Hematopoietic multipotent progenitor cell treated with erythropoietin and hydrocortisone succinate and interleukin-3 and kit ligand, for 4 days (in vitro differentiated cells): ENCODE data around the gene PLOD1.
"Not testable (repeated sequence)": the region's sequence is repeated elsewhere in the genome, so short reads cannot be mapped to it uniquely, and the experiment has no call there.

Experiments
- DNase-seq: peaks from one replicate; pipeline ENCODE4 v3.0.0-alpha.2; 2015

Gene PLOD1

DNA sequence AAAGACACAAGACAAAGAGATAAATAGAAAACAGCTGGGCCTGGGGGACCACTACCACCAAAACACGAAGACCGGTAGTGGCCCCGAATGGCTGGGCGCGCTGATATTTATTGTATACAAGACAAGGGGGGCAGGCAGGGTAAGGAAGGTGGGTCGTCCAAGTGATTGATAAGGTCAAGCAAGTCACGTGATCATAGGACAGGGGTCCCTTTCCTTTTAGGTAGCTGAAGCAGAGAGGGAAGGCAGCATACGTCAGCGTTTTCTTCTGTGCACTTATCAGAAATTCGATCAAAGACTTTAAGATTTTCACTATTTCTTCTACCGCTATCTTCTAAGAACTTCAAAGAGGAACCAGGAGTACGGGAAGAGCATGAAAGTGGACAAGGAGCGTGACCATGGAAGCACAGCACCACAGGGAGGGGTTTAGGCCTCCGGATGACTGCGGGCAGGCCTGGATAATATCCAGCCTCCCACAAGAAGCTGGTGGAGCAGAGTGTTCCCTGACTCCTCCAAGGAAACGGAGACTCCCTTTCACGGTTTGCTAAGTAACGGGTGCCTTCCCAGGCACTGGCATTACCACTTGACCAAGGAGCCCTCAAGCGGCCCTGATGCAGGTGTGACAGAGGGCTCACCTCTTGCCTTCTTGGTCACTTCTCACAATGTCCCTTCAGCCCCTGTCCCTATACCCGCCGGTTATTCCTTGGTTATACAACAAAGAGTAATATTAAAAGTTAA lies 21.9 kb upstream of the PLOD1 start:
- not testable (repeated sequence) for DNase-seq

DNA sequence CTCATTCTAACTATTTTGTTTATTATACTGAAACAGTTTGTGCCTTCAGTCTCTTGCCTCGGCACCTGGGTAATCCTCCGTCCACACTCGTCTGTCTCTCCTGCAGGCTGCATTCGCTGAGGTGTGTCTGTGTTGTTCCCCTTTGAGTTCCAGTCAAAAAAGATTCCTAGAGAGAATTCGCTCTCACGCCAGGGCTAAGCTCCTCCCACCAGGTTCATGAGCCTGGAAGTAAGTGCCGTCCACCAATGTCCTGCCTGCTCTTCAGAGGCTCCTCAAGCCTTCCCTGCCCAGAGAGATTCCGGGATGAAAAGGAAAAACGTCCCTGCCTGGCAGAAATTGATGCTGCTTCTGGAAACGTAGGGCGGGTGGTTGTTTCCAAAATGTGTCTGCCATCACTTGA lies 21.2 kb upstream of the PLOD1 start:
- DNase-seq = no peak

DNA sequence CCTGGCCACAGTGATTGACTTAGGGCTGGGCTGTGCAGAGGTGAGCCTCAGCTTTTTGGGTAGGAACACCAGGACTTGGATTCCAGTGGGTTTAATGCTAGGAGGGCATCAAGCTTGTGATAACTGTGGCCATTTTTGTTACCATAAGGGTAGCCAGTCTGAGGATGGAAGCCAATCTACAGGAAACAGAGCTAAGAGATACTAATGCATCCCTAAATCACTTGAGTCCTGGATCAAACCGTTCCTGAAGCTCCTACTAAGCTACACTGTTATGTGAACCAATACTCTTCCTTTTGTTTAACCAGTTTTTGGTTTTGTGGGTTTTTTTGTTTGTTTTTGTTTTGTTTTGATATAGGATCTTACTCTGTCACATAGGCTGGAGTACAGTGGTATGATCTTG lies 20.5 kb upstream of the PLOD1 start:
- no peak for DNase-seq

DNA sequence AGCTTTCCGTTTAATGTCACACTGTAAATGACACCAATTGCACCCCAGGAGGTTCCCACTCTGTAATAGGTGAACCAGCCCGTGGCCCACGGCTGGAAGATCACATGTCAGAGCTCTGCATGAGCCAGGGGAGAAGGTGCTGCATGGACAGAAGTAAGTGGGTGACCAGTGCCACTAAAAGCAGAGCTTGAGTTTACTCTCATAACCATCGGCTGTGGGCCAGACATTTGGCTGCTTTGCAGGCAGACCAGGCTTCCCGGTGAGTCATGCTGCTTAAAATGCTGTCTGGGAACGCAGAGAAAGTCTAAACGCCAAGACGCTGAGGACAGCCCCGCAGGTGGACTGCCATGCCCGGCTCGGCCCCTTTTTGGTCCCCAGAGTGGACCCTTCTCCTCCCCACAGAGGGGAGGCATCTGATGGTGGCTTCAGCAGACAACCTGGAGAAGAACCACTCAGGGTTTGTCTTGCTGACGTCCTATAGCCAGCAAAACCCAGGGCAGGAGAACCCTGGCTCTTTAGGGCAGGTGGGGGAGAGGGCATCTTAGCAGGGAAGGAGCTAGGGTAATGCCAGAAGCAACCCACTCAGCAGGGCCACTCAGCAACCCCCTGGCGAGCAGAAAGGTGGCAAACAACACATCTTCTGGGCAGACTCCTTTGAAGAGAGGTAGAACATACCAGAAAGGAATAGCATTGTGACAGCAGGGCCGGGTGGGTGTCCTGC lies 15.6 kb upstream of the PLOD1 start:
- no peak for DNase-seq

DNA sequence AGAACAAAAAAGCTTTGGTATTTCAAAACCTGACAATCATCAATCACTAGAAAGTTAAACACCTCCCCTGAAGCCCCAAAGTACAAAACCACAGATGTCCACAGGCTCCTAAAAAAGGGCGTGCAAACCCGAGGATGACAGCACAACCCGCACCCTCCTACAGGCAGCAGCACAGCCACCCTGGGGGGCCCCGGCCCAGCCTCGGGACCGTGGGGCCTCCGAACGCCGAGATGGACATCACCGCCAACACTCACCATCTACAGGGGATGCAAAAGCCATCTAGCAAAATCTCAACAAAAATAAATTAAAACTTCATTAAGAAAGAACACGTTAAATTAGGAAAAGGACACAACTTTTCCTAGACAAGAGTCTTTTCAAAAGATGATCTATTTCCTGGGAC lies 14.9 kb upstream of the PLOD1 start:
- no peak for DNase-seq

DNA sequence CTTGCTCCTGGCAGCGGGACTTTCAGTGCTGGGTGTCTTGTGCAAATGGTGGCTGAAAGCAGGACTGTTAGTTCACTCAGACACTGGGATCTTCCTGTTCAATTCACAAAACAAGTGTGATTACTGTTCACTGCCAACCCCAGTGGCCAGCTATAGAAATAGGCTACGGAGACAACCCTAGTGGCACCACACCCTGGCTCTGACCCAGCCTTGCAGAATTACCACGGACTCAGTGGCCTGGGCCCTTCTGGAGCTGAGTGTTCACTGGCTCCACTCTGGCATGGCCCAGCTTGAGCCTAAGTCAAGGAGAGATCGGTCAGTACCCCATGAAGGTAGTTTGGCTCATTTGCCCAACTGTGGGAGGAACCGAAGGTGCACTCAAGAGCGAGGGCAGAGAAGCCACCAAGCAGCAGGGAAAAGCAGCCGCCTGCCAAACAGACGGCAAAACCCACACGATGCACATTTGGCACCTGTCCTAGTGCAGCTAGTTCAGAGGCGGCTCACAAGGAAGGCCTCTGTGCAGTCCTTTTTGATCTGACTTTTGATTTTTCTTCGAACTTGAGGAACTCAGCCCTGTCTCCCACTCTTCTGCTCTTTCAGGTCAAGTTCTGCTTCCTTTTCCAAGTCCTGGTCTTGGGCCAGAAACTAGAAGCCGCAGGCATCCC lies 14.1 kb upstream of the PLOD1 start:
- DNase-seq = no peak

DNA sequence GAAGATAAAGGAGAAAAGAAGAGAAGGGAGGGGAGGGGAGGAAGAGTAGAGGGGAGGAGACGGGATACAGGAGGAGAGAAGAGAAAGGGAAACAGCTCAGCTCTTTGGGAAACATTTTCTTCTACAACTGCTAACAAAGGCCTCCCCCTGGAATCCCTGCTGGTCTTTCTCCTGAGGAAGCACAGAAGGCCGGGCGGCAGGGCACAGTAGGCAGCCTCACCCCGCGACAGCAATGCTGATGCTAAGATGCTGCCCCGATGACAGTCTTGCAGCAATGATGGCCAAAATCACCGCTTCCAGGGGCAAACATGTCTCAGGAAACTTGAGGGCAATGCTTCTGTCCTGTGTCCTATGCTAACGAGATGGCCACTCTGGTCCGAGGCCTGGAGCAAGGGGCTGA lies 13.5 kb upstream of the PLOD1 start:
- no peak for DNase-seq

DNA sequence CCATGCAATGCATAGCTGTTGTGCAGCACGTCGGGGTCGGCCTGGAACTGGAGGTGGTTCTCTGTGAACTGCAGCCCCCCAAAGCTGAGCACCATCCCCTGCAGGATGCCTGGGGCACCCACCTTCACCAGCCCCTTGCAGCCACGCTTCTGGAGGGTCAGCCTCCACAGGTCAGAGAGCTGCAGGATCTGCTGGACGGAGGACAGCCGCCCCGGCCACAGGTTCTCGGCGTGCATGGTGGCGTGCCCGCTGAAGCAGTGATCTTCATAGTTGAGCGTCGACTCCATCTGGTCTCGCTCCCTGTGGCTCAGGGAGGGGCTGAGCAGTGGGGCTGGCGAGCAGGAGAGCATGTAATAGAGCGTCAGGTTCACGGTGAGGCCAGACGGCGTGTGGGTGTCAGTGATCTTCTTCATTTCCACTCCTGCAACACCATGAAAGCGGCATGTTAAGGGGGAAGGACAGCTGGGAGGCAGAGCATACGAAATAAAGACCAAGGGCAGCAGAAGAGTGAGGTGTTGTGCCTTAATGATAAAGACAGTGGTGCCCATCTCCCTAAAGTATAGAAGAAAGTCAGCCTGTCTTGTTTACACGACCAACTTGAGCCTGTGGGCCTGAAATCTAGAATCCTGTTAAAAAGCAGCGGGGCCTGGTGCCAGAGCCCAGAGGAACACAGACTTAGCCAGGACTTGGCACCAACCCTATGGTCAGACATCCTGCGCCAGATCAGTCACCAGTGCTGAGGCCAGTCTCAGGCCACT lies 11.3 kb upstream of the PLOD1 start:
- no peak for DNase-seq

DNA sequence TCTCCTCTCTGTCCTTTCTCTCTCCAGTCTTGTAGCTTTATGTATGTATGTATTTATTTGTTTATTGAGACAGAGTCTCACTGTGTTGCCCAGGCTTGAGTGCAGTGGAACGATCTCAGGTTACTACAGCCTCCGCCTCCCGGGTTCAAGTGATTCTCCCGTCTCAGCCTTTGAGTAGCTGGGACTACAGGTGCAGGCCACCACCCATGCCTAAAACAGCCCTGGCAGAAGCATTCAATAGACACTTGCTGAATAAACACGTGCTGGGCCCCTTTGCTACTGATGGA lies 10.7 kb upstream of the PLOD1 start:
- DNase-seq = no peak

DNA sequence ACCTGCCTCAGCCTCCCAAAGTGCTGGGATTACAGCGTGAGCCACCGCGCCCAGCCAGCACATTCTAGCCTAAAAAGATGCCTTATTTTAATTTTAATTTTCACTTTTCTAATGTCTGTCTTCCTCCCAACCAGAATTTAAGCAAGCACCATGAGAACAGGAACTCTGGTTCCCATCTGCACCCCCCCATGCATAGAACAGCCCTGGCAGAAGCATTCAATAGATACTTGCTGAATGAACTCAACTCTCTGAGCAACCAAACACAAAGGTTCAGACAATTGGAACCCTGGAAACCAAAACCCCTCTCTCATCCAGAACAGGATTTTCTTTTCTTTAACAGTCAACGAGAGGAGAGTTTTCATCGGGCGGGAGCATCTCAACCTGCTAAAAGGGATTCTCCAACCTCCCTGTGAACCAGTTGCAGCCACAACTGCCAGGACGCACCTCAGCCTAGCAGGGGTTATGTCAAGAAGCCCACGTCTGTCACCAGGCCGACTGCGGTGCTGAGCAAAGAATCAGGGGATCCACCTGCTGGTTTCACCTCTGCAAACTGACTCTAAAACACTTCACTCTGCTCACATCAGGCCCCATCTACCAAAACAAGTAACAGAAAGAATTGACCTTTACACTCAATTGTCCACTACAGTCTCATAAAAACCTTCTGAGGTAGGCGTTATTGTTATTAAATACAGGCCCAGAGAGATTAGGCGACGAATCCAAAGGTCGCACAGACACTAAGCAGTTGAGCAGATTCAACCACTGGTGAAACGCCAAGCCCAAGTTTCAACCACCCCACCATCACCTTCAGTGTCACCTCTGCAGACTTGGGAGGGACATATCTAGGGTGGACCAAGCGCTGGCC lies 10.0 kb upstream of the PLOD1 start:
- DNase-seq = no peak

DNA sequence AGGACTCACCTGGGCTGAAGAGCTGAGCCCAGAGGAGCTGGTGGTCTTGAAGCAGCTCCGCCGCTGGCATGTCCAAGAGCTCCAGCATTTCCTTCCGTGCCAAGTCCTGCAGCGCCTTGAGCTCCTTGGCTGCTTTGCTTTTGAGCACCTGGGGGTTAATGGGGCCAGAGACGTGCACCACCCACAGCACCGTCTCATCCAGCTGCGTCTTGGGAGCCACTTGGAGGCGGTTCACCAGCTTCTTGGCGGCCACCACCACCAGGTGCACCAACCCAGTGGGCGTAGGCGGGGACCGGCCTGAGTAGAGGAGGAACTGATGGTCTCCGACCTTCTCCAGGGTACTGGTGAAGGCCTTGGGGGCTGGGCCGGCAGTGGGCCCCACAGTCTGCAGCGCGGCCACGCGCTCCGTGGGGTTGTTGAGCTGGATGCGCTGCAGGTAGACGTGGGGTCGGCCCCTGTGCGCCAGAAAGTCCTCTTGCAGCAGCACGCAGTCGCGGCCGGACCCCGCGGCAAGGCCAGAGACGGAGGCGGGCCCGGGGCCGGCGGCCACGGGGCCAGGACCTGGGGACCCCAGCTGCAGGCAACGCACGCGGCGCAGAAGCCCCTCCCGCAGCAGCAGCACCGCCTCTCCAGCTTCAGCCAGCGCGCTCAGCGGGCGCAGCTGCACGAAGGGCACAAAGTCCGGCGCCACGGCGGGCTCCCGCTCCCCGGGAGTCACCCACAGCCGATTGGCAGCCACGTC lies 9.2 kb upstream of the PLOD1 start:
- not testable (repeated sequence) for DNase-seq

DNA sequence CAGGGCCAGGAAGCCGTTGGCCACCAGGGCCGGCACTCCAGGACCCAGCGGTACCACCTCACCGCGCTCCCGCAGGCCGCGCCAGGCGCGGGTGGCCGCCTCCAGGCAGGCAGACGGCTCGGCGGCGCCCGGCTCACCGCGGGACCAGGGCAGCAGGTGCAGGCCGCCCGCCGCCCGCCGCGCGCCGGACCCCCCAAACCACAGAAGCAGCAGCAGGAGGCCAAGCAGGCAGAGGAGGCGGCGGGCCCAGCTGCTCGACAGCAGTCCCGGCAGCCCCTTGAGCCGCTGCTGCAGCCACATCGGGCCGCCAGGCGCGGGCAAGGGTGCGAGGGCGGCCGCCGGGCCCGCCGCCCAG lies 8.6 kb upstream of the PLOD1 start:
- DNase-seq = no peak

DNA sequence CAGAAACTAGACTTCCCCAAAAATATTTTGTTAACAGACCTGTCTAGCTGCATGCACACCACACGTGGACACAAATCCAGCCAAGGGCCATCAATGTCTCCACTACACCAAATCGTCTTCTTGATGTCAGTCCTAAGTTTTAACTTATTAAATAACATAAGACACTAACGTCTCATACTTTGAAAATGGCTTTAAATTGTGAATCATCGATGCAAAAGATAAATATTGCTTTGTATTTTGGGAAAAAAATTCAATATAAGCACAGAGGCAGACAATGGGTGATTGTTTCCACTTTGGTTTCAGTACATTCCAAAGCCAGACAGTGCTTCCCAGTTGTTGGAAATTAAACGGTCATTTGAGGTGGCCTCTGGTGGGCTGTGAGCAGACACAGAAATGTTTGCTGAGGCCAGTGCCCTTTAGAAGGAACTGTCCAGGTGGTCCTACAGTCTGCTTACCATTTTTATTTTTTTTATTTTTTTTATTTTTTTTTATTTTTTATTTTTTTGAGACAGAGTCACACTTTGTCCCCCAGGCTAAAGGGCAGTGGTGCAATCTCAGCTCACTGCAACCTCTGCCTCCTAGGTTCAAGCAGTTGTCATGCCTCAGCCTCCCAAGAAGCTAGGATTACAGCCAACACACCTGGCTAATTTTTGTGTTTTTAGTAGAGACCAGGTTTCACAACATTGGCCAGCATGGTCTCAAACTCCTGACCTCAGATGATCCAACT lies 6.5 kb upstream of the PLOD1 start:
- DNase-seq = no peak

DNA sequence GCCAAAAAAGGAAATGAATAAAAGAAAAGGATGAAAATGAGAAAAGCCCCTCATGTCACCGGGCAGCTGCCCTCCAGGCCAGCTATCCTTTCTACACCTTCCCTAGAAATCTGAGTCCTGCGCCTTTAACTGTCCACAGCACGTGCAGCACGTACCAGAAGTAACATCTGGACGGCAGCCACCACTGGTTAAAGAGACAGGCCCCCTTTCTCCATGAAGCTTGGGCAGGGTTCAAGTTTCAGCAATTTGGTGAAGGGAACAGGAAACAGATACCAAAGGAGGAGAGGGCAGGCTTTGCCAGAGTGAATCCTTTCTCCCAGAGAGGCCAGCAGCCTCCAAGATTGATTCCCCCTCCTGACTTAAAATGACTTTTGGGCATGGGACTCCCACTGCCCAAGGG lies 4.7 kb upstream of the PLOD1 start:
- DNase-seq = peak; percentile 82

DNA sequence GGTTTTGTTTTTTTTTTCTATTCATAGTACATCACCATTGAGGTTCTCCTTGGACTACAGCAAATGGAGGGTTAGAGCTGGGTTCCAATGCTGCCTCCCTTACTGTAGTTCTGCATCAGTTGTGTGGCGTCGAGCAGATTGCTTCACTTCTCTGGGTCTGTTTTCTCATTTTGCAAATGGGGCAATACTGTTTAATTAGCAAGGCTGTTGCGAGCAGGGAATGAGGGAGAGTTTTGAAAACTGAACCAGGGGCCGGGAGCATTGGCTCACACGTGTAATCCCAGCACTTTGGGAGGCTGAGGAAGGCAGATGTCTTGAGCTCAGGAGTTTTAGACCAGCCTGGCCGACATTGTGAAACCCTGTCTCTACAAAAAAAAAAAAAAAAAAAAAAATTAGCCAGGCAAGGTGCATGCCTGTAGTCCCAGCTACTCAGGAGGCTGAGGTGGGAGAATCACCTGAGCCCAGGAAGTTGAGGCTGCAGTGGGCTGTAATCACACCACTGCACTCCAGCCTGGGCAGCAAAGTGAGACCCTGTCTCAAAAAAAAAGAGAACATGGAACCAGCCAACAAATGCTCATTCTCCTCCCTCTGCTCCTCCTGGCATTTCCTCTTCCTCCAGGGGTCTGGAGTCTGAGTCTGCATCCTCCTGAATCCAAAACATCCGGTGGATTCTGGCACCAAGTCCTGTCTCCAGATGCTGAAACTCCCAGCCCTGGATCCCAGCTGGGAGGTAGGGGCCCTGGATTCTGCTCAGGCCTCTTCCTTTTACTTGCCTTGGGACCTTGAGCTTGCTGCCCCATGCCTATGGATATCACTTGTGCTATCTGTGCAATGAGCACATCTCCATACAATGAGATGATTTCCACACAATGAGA lies 3.7 kb upstream of the PLOD1 start:
- no peak for DNase-seq

DNA sequence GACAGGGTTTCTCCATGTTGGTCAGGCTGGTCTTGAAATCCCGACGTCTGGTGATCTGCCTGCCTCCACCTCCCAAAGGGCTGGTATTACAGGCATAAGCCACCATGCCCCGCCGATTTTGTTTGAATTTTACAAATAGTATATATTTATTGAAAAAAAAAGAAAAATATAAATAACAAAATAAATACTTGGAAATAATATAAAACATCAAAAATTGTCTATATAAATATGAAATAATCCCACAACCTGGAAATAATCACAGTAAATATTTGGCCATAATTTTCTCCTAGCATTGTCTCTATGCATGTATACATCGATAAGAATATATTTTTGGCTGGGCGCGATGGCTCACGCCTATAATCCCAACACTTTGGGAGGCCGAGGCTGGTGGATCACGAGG lies 2.7 kb upstream of the PLOD1 start:
- DNase-seq = no peak

DNA sequence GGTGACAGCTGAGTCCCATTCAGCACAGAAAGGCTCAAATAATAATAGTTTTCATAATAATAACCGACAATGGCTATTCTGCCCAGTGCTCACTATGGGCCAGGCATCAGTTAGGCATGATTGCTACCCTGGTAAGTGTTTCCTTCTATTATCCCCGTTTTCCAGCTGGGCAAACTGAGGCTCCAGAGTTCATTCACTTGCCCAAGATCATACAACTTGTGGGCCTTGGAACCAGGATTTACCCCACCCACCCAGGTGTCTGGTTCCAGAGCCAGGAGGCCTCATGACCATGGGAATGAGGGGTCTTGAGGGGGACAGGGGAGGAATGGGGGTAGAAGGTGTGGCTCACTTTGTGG lies 518 bp downstream of the PLOD1 start:
- no peak for DNase-seq

DNA sequence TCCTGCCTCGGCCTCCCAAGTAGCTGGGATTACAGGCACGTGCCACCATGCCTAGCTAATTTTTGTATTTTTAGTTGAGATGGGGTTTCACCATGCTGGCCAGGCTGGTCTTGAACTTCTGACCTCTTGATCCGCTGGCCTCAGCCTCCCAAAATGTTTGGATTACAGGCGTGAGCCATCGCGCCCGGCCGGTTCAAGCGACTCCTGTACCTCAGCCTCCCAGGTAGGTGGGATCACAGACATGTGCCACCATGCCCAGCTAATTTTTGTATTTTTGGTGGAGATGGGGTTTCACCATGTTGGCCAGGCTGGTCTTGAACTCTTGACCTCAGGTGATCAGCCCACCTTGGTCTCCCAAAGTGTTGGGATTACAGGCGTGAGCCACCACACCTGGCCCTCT lies 1.2 kb downstream of the PLOD1 start:
- not testable (repeated sequence) for DNase-seq

DNA sequence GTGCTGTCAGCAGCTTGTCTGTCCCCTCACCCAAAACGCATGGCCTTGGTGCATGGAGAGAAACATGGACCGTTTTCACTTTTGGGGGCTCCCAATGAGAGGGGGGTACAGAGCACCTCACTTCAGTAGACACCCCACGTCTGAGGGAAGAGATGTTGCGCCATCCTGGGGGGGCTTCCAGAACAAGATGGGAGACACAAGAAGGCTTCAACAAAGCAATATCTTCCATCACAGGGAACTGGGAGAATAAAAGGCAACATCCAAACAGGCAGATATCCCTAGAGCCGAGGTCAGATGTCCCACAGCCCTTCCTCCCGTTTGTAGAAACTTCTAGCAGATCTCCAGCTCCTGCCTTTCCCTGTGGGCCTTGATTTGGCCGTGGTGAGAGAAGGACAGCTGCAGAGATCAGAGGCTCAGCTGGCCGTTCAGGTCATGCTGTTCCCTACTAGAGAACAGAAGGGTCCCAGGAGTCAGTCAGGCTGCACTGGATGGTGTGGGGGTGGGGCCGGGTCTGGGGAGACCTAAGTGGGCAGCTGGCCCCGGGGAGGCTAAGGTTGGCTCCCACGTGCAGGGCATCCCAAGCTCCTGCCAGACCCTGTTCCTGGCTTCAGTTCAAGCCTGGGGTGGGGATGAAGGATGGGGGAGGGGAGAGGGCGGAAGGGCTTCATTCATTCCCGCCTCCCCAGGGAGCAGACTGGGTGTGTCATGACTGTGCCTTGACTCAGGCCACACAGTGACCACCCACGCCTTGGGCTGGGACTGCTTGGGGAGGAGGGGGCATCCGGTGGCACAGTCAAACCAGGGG lies 4.4 kb downstream of the PLOD1 start:
- no peak for DNase-seq

DNA sequence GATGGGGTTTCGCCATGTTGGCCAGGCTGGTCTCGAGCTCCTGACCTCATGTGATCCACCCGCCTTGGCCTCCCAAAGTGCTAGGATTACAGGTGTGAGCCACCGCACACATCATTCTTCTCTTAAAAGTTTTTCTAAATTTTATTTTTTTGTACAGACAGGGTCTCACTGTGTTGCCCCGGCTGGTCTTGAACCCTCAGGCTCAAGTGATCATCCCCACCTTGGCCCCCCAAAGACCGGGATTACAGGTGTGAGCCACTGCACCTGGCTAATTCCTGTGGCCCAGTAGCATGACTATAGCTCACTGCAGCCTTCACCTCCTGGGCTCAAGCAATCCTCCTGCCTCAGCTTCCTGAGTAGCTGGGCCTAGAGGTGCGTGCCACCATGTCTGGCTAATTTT lies 5.3 kb downstream of the PLOD1 start:
- DNase-seq = not testable (repeated sequence)
